SH-SY5Y (cell line): ENCODE measurements around the gene SMC4.

ENCODE experiments used
- GATA2 ChIP-seq: IDR thresholded peaks from 2 replicates; pipeline ENCODE4 v1.6.1; 2011; ENCODE audit warnings: mild to moderate bottlenecking, low read depth, low read length
- GATA3 ChIP-seq: IDR thresholded peaks from 2 replicates; pipeline ENCODE4 v1.6.1; 2011; ENCODE audit warnings: low read depth, mild to moderate bottlenecking, low read length, moderate library complexity

DNA sequence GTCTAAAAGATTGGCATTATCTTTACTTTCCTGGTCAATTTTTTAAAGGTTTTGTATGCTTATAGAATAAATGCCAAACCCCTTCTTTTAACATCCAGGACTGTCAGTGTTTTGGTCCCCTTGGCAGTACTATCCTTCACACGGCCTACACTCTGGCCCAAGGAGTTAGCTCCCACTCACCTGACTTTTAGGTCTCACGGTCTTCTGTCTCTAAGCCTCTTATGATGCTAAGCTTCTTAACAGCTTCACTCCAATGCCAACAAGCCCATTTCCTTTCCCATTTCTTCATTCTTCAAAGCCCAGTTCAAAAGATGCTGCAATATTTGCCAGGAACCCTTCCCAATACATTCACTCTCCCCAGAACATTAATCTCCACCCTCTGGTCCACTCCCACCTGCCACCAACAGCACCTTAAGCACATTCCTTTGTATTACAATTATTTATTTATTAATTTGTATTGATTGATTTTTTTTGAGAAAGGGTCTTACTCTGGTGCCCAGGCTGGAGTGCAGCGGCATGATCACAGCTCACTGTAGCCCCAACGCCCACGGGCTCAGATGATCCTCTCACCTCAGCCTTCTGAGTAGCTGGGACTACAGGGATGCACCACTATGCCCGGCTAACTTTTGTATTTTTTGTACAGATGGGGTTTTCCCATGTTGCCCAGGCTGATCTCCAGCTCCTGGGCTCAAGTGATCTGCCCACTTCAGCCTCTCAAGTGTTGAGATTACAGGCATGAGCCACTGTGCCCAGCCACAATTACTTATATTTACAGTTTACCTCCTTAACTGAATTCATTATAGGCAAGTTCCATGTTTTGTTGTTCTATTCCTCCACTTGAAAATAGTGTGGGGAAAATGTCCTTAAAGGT, 28.2 kb upstream of the SMC4 start:
- TF ChIP-seq GATA3 (no peak), GATA2 (no peak)
